ENCODE results near the gene PIK3C2A.

PIK3C2A gene

DNA sequence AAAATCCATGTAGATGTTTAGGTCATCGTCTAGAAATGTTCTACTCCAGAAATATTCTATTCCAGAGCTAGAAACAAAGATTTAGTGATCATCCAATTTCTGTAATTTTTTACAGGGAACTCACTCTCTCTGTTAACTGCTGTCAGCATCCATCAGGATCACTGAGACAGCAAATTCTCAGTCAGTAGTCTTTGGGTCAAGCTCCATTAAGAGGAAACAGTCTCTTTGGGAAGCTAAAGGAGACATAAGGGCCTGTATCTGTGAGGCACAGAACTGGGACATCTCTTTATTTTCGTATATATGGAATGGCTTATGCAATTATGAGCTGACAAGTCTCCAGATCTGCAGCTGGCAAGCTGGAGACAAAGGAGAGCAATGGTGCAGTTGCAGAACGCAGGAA is 48.3 kb downstream of the PIK3C2A start:
- no peak for DNase-seq (ENCODE audit: low read depth in 2 of 2)
